ENCODE results near the gene TIMM13.

The TIMM13 gene

DNA sequence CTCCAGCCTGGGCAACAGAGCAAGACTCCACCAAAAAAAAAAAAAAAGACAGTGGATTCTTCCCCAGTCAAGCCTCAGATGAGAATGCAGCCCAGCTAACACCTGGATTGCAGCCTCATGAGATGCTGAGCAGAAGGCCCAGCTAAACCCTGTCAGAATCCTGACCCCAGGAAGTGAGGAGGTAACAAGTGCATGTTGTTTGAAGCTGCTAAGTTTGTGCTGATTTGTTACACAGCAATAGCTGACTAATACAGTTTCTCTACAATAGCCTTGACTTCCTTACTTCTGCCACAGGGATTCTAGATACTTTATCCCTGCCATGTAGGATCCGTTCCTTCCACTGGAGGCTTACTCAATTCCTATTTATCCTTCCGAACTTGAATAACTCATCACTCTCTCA lies 46.8 kb downstream of the TIMM13 start:
- no peak overlapping the region for H3K4me3 ChIP-seq (ENCODE audit: control insufficient read depth, low read depth, low read length)
- no peak for DNase-seq (ENCODE audit: low read depth)
- TF ChIP-seq, protein P1, sequence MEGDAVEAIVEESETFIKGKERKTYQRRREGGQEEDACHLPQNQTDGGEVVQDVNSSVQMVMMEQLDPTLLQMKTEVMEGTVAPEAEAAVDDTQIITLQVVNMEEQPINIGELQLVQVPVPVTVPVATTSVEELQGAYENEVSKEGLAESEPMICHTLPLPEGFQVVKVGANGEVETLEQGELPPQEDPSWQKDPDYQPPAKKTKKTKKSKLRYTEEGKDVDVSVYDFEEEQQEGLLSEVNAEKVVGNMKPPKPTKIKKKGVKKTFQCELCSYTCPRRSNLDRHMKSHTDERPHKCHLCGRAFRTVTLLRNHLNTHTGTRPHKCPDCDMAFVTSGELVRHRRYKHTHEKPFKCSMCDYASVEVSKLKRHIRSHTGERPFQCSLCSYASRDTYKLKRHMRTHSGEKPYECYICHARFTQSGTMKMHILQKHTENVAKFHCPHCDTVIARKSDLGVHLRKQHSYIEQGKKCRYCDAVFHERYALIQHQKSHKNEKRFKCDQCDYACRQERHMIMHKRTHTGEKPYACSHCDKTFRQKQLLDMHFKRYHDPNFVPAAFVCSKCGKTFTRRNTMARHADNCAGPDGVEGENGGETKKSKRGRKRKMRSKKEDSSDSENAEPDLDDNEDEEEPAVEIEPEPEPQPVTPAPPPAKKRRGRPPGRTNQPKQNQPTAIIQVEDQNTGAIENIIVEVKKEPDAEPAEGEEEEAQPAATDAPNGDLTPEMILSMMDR (IDR thresholded peaks at IDR 0.05; ENCODE audit: control insufficient read depth, insufficient read depth, low read depth, low read length, missing control alignments) = no peak

DNA sequence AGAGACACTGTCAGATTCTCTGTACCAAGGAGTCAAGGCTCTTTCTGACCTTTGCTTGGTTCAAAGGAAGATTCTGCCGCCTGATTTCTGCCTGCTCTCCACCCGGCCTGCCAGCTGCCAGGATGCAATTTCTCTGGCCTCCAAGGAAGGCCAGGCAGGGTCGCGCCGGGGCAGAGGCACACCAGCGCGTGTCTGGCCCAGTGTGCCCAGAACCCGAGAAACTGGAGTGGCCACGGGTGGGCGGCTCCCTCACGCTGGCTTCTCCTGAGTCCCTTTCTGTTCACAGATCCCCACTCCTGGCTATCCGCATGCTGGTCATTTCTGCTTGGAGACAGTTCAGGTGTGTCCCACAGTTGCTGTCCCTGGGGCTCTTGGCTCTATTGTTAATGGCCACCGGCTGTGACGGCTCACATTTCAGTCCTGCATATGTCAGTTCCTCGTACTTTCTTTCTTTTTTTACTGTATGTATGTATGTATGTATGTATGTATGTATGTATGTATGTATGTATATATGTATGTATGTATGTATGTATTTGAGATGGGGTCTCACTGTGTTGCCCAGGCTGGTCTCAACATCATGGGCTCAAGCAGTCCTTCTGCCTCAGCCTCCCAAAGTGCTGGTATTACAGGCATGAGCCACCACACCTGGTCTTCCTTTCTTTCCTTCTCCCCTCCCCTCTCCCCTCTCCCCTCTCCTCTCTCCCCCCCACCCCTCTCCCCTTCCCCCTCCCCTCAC lies 50.4 kb downstream of the TIMM13 start:
- TF ChIP-seq, protein P1 (IDR thresholded peaks at IDR 0.05; ENCODE audit: control insufficient read depth, insufficient read depth, low read depth, low read length, missing control alignments) = no peak
- DNase-seq (ENCODE audit: low read depth) = no peak
- no peak overlapping the region for H3K4me3 ChIP-seq (ENCODE audit: control insufficient read depth, low read depth, low read length)
